ENCODE measurements around the gene RAPGEF4. TPM values are rescaled to one million over a fixed set of nuclear protein-coding genes. Genes with fewer than 3 reads are reported as not detected.

The RAPGEF4 gene
- total RNA-seq, 1 donor from 2014 or later: 8.7 TPM

- Mint-ChIP-seq H3K9me3 (ENCODE audit: unreplicated experiment) (no peaks in the 10 kb centered on the region), H3K4me3 (ENCODE audit: unreplicated experiment) (no peak overlapping the region), H3K4me1 (ENCODE audit: low read depth, unreplicated experiment) (peaks cover 15% of the 10 kb centered on the region), H3K27me3 (ENCODE audit: unreplicated experiment) (no peaks in the 10 kb centered on the region), H3K36me3 (ENCODE audit: unreplicated experiment) (no peaks in the 10 kb centered on the region), H3K27ac (ENCODE audit: unreplicated experiment) (no peak overlapping the region)
- TF ChIP-seq CTCF (IDR thresholded peaks at IDR 0.05; ENCODE audit: partially characterized antibody, unreplicated experiment): no peak
- no peak for DNase-seq
Observed at GRCh38 chr2:172884336-172884735, 148.7 kb downstream of the RAPGEF4 start.

GRCh38 chr2:172885996-172886395 lies 150.4 kb downstream of the RAPGEF4 start:
- DNase-seq: no peak
- no peak overlapping the region for H3K4me3 Mint-ChIP-seq (ENCODE audit: unreplicated experiment)
- H3K27me3 Mint-ChIP-seq (ENCODE audit: unreplicated experiment): no peaks in the 10 kb centered on the region
- no peak for TF ChIP-seq CTCF (IDR thresholded peaks at IDR 0.05; ENCODE audit: partially characterized antibody, unreplicated experiment)
- no peaks in the 10 kb centered on the region for H3K36me3 Mint-ChIP-seq (ENCODE audit: unreplicated experiment)
- no peaks in the 10 kb centered on the region for H3K9me3 Mint-ChIP-seq (ENCODE audit: unreplicated experiment)
- H3K4me1 Mint-ChIP-seq (ENCODE audit: low read depth, unreplicated experiment): peaks cover 26% of the 10 kb centered on the region
- H3K27ac Mint-ChIP-seq (ENCODE audit: unreplicated experiment): no peak overlapping the region

GRCh38 chr2:172887280-172887679 lies 151.6 kb downstream of the RAPGEF4 start:
- TF ChIP-seq CTCF (IDR thresholded peaks at IDR 0.05; ENCODE audit: partially characterized antibody, unreplicated experiment): no peak

GRCh38 chr2:172888714-172889669 lies 153.3 kb downstream of the RAPGEF4 start:
- Mint-ChIP-seq H3K27ac (ENCODE audit: unreplicated experiment) (peak overlapping the region; percentile 21), H3K36me3 (ENCODE audit: unreplicated experiment) (no peaks in the 10 kb centered on the region), H3K9me3 (ENCODE audit: unreplicated experiment) (no peaks in the 10 kb centered on the region), H3K4me3 (ENCODE audit: unreplicated experiment) (peak overlapping the region; percentile 44), H3K4me1 (ENCODE audit: low read depth, unreplicated experiment) (peaks cover 45% of the 10 kb centered on the region), H3K27me3 (ENCODE audit: unreplicated experiment) (peaks cover under 1% of the 10 kb centered on the region)
- TF ChIP-seq CTCF (IDR thresholded peaks at IDR 0.05; ENCODE audit: partially characterized antibody, unreplicated experiment): no peak
- no peak for DNase-seq

More at GRCh38 chr2:172887280-172887679, 151.6 kb downstream of the RAPGEF4 start:
- H3K36me3 Mint-ChIP-seq (ENCODE audit: unreplicated experiment): no peaks in the 10 kb centered on the region
- no peaks in the 10 kb centered on the region for H3K27me3 Mint-ChIP-seq (ENCODE audit: unreplicated experiment)
- H3K27ac Mint-ChIP-seq (ENCODE audit: unreplicated experiment): no peak overlapping the region
- no peaks in the 10 kb centered on the region for H3K9me3 Mint-ChIP-seq (ENCODE audit: unreplicated experiment)
- H3K4me1 Mint-ChIP-seq (ENCODE audit: low read depth, unreplicated experiment): peaks cover 30% of the 10 kb centered on the region
- no peak overlapping the region for H3K4me3 Mint-ChIP-seq (ENCODE audit: unreplicated experiment)
- no peak for DNase-seq

Data from glutamatergic neuron (in vitro differentiated cells).